Kidney epithelial cell (primary cell): ENCODE data around the gene LHX2. TPM values are rescaled to one million over a fixed set of nuclear protein-coding genes. Genes with fewer than 3 reads are reported as not detected.

Experiments used
- DNase-seq: peaks from one replicate; pipeline ENCODE4 v3.0.0-alpha.2; 2010; ENCODE audit warnings: low read depth
- H3K27me3 ChIP-seq: 2 replicates; pipeline ENCODE4 v1.6.0; 2011; ENCODE audit warnings: low read length; ENCODE audit not compliant: control insufficient read depth, insufficient read depth
- H3K36me3 ChIP-seq: 2 replicates; pipeline ENCODE4 v1.5.1; 2011; ENCODE audit warnings: low read length; ENCODE audit not compliant: control insufficient read depth, insufficient read depth
- H3K4me3 ChIP-seq: 2 replicates; pipeline ENCODE4 v1.5.1; 2011; ENCODE audit warnings: low read depth, mild to moderate bottlenecking, control low read depth, low read length
- CTCF ChIP-seq: IDR thresholded peaks from 2 replicates; pipeline ENCODE4 v1.5.1; 2011; ENCODE audit warnings: mild to moderate bottlenecking, moderate library complexity, low read length, control low read depth, inconsistent platforms; ENCODE audit not compliant: insufficient read depth, poor library complexity, severe bottlenecking
- total RNA-seq: library from RNA; depleted of rRNA; stranded (reverse); fragments of >200 nt; gene quantifications from 2 replicates; pipeline ENCODE4 v1.2.3, GENCODE V29; 2015

The LHX2 gene
- total RNA-seq, 1 donor from 2014 or later = not detected

GRCh38 chr9:124005029-124005771 lies 6.4 kb upstream of the LHX2 start:
- Histone ChIP-seq H3K27me3 (peaks cover 95% of the 10 kb centered on the region), H3K4me3 (no peak overlapping the region), H3K36me3 (no peaks in the 10 kb centered on the region)
- TF ChIP-seq CTCF = no peak
- no peak for DNase-seq

- H3K27me3 ChIP-seq = peaks cover 96% of the 10 kb centered on the region
- DNase-seq = no peak
Observed at GRCh38 chr9:124006448-124007361, 4.9 kb upstream of the LHX2 start.

DNA sequence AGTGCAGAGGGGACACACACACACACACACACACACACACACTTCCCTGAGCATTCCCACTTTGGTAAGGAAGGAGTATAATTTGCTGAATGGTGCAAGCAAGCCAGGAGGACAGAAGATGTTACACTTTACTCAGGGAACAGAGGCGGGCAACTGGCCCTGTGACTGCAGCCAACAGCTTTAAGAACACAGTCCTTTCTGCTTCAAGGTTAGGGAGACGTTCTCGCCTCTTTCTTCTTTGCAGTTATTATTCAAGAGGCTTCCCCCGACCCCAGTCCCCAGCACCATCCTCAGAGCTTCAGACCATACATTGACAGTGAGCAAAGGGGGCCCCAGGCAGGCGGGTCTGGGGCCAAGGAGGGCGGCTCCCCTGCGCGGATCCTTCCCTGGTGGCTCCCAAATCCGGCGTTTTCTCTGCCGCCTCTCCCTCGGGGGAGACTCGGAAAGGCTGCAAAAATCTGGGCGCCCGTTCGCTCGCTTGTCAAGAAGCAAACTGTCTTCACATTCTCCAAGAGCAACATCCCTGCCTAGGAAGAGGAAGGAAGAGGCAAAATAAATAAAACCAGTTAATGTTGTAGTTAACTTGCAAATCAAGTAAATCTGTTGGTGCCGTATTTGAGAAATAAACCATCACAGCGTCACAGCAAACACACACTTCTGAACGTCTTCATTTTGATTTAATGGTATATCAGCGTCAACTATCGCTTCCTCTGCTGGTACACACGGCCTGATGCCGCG lies 3.8 kb upstream of the LHX2 start:
- TF ChIP-seq CTCF = no peak
- Histone ChIP-seq H3K27me3 (peaks cover 97% of the 10 kb centered on the region), H3K4me3 (no peak overlapping the region), H3K36me3 (no peaks in the 10 kb centered on the region)
- DNase-seq = no peak

More at GRCh38 chr9:124006448-124007361, 4.9 kb upstream of the LHX2 start:
- no peak for TF ChIP-seq CTCF
- Histone ChIP-seq H3K36me3 (no peaks in the 10 kb centered on the region), H3K4me3 (no peak overlapping the region)

DNA sequence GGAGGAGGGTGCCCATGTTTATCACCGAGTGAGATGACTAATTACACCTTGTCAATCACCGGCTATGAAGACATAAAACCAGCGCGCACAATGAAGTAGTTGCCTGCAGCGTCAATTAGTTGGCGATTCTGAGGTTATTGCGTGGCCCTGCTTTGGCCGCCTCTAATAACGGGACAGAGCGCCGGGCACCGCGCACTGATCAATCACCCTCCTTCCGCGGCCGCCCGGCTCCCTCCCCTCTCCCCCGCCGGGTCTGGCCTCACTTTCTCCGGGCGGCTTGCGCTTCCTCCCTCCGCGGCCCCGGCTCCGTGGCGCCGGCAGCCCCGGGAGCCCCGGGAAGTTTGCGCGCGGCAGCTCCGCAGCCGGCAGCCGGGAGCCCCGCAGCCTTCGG lies 3.3 kb upstream of the LHX2 start:
- Histone ChIP-seq H3K27me3 (peaks cover 98% of the 10 kb centered on the region), H3K4me3 (no peak overlapping the region), H3K36me3 (no peaks in the 10 kb centered on the region)
- no peak for DNase-seq
- no peak for TF ChIP-seq CTCF

GRCh38 chr9:124008694-124009530 lies 2.7 kb upstream of the LHX2 start:
- H3K27me3 ChIP-seq = peaks cover 98% of the 10 kb centered on the region
- no peak for TF ChIP-seq CTCF
- no peaks in the 10 kb centered on the region for H3K36me3 ChIP-seq
- no peak overlapping the region for H3K4me3 ChIP-seq
- DNase-seq = no peak
